Kasumi-1 (cell line): ENCODE data around the gene CEP72.
A peak's percentile ranks its signal among the peaks of the same experiment; 100 is the strongest.
"Not testable (repeated sequence)": the region's sequence is repeated elsewhere in the genome, so short reads cannot be mapped to it uniquely, and the experiment has no call there.

Experiments
- DNase-seq, 2 experiments: peaks; one replicate each; lab custom pipeline; 2025; lab: John Stamatoyannopoulos, UW

The CEP72 gene

GRCh38 chr5:672329-673160 lies 60.4 kb downstream of the CEP72 start:
- DNase-seq: peak; percentile 20 to 59

DNA sequence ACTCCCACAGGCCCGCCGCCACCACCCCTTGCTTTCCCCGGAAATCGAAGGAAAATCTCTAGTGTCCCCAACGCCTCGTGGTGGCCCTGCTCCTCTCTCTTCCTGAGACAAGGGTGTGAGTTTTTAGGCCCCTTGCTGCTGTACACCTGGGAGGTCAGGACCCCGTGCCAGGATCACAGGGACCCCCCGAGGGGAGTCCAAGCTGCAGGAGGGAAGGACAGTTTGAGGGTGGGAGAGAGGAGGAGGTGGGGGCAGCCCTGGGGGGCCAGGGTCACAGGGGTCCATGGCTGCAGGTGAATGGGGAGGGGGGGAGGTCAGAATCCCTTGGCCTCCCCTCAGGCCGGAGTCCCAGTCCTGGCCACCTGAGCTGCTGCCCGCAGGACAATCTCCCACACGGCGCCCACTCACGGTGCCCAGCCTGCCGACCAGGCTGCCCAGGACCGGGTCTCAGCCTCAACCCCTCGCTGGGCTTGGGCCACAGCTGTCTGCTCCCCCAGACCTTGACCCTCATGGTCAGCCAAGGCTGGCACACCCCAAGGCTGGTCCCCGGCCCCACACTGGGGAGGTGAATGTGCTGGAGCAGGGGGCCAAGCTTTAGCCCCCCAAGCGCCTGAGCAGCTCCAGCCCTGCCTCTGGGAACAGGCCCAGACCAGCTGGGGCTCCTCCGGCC lies 61.2 kb downstream of the CEP72 start:
- no peak for DNase-seq

- no peak for DNase-seq
Observed at GRCh38 chr5:673831-674629, 61.9 kb downstream of the CEP72 start.

DNA sequence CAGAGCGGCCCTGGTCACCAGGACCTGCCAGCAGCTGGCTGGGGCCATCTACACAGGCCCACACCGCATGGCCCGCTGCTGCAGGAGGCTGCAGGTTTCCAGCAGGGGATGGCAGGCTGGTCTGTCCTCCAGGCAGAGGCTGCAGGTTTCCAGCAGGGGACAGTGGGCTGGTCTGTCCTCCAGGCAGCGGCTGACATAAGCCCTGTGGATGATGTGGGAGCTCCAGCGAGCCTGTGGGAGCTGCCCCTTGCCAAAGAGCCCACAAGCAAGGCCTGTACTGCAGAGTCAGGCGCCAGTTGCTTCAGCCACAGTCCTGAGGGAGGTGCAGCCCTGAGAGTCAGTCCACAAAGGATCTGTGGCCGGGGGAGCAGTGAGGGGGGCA lies 62.5 kb downstream of the CEP72 start:
- no peak for DNase-seq

- no peak for DNase-seq
Observed at GRCh38 chr5:675111-675870, 63.2 kb downstream of the CEP72 start.

DNA sequence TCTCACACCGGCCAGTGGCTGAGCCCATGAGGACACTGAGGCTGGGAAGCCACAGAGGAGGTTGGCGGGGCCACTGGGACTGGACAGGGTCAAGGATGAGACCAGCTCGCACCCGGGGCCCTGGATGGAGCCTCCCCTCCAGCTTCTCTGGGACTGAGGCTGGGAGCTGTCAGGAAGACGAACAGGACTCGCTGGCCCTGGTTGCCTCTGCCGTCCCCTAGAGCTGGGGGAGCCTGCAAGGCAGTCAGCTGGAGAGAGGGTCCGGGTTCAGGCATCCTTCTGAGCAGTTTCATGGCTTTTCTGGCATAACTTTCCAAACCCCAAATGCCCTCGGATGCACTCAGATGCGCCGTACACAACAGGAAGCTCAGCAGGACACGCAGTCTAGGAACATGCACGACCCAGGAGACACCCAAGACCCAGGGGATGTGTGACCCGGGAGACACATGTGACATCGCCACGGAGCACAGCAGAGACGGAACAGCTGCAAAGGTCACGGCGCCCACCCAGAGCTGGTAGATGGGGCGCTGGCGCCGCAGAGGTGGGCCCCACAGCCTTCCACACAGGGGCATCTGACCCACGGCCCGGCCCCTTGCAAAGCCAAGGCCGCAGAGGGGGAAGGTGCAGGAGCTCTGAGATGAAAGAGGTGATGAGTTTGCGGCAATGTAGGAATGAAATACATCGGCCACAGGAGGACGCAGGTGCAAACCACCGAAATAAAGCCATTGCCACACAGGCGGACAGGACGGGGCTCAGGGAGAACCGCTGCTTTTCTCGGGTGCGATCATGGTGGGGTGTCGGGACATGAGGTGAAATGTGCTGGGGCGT lies 63.9 kb downstream of the CEP72 start:
- no peak for DNase-seq

- DNase-seq: no peak
Observed at GRCh38 chr5:676699-677076, 64.5 kb downstream of the CEP72 start.

DNA sequence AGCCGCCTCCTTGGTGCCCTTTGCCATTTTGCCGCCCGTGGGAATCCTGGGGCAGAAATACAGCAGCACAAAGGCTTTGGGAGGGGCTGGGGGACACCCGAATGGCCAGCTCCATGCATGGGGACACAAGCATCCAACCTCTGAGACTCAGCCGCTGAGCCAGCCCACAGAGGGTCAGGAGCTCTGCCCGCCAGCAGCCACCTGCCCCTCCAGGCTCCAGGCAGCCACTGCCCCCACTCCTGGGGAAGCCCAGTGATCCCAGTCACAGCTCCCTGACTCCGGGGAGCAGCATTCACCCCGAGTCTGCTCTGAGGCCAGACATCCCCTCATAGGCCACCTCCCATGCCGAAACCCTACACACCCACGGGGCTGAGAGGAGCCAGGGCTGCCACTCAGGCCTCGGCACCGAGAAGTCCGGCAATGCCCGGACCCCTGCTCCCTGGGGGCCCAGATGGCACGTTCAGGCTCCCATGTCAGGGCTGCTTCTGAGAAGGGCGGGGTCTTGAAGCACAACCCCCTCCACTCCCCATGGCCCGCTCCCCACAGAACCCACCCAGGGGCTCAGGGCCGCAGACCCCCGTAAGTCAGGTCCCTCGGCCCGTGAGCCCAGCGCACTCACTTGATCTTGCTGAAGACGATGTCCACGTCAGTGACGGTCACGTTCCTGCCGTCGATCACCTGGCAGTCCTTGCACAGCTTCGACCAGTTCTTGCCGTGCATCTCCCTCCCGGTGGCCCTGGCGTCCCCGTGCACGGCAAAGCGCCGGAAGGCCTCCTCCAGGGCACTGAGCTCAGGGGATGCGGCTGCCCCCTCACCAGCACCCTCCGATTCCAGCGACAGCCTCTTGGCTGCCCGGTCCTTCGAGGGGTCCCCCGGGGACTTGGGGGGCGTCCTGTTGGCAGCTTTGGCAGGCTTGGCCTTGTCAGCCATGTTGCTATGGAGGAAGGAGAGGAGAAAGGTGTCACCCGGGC lies 65.3 kb downstream of the CEP72 start:
- DNase-seq: no peak

- not testable (repeated sequence) for DNase-seq
Observed at GRCh38 chr5:678521-678920, 66.4 kb downstream of the CEP72 start.

DNA sequence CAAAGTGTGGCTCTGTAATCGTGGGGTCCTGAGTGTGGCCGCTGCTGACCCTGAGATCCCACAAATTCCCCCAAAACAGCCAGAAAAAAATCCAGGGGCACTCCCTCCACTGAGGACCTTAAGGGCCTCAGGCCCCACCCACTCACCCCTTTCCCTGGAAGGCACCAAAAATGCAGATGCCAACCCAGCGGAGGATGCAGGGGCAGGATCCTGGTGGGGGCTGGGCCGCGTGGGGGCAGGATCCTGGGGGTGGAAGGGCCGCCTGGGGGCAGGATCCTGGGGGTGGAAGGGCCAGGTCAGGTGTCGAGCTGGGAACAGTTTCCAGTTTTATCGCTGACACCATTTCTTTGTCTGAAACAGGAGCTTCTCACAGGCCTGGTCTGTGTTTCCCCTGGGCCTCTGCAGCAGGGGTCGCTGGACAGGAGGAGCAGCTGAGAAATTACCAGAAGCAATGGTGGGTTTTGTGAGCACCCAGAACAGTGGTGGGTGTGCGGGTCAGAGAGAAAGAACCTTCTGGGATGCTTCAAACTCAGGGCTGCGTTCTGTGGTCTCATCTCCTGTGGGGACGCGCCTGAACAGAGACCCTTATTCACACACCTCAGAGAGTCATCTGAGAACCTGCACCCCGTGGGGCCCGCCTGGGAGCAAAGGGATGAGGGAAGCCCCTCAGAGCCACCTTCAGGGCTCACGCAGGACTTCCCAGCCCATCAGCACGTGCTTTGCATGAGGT lies 67.2 kb downstream of the CEP72 start:
- DNase-seq: not testable (repeated sequence)

DNA sequence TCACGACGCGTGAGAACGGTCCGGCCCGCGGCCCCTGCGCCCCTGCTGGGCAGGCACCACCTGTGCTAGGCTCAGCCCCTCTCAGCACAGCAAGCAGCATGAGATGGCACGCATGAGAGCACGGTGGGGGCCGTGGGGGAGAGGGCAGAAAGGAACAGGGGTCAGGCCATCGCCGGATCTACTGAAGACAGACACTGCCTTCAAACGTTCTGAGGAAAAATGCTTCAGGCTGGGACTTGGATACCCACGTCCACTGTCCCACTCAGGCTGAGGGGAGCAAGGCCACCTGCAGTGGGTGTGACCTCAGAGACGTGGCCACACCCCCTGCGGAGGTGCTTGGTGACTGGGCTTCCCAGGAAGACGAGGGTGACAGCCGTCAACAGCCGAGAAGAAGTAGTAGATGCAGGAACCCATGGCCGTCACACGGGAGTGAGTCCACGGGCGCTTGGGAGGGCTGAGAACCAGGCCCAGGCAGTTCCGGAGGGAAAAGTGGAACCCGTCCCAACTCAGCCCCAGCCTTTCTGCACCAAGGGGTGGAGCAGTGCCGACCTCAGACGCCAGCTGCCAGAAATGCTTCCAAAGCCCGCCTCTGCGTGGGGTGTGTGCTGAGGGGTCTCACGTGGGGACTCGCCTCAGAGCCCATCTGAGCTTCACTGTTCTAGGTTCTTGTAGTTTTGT lies 68.1 kb downstream of the CEP72 start:
- not testable (repeated sequence) for DNase-seq

DNA sequence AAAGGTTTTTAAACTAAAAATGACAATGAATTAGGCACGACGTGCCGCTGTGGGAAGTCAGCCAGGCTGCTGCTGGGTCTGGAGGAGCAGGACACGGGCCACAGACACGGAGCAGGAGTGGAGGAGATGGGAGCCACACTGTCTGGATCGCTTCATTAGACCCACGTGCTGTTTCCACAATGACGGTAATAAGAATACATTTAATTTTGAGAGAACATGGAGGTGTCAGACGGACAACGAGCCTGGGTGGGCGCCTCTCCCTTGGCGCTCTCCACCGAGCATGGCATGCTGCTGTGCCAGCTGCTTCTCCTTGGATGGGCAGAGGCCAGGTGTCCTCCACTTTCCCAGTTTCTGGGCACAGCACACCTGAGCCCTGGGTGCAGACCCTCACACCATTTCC lies 68.7 kb downstream of the CEP72 start:
- DNase-seq: not testable (repeated sequence)

DNA sequence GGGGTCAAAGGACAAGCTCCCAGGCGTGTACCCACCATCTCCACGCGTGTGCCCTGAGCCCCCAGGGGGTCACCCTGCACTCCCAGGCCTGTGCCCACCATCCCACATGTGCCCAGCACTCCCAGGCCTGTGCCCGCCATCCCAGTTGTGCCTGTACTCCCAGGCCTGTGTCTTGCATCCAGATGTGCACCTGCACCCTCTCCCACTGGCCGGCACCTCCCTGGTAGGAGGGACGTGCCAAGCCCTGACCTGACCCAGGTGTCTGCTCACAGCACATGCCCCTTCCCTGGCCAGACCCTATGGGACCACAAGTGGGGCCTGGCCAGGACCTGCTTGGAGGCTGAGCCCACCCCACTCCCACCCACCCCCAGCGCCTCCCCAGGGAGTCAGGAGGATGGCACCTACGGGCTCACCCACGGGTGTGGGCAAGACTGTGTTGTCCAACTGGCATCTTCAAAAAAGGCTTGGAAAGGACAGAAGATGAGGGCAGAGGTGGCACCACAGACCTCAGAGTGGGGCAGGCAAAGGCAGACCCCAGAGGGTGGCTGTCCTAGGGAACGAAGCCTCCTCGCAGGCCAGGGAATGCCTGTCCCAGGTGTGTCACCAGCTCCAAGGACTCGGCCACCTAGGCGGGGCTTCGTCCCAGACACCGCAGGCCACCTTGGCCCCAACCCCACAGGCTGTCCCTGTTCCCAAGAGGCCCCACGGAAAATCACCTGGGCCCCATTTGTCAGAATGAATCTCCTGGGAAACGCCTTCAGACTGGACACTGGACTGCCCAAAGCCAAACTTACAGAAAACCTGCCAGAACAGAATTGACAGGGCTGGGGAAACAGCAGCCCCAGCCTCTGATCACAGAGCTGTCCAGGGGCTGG lies 69.4 kb downstream of the CEP72 start:
- not testable (repeated sequence) for DNase-seq

DNA sequence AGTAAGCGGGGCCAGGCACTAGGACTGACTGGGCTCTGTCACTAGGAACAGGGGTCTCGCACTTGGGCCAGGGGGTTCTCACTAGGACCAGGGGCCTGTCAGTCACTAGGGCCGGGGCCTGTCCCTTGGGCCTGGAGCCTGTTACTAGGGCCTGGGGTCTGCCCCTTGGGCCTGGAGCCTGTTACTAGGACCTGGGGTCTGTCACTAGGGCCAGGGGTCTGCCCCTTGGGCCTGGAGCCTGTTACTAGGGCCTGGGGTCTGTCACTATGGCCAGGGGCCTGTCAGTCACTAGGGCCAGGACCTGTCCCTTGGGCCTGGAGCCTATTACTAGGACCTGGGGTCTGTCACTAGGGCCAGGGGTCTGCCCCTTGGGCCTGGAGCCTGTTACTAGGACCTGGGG lies 70.1 kb downstream of the CEP72 start:
- not testable (repeated sequence) for DNase-seq

- DNase-seq: not testable (repeated sequence)
Observed at GRCh38 chr5:682651-683358, 70.7 kb downstream of the CEP72 start.

DNA sequence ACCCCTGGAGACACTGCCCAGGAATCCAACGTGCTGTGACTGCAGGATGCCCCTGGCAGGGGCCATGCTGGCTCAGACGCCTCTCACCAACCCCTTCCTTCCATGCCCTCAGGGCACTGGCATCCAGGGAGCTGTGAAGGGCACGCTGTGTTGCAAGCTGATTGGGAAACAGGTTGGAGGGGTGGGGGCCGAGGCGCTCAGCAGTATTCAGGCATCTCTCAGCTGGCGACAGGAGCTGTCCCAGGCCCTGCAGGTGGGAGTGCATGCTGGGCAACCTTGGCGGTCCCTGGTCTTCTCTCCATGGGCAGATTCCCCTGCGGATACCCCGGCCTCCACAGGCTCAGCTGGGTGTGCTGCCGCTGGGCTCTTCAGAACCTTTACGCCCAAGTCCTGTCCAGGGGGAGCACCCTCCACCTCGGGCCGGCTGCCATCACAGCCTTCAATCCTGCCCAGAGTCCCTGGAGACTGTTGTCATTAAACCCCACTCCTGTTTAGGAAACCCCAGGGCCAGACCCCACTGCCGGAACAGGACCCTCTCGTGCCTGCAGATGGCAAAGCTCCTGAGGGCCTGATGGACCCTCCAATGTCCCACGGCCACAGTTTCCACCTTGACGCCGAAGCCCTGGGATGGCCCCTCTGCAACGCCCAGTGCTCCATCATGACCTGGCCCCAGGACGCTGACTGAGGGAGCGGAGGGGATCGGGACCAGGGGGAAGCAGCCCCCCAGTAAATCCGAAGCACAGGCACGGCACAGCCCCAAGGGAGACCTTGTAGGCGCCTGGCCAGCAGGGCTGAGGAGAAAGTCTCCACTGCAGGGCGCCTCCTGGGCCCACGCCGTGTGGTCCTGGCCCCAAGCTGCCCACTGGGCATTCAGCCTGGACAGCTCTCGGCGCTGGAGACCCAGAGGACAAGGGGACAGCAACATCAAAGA lies 71.7 kb downstream of the CEP72 start:
- DNase-seq: no peak
